ENCODE data around the gene GNG7. TPM values are rescaled to one million over a fixed set of nuclear protein-coding genes. Genes with fewer than 3 reads are reported as not detected.
"Not testable (repeated sequence)": the region's sequence is repeated elsewhere in the genome, so short reads cannot be mapped to it uniquely, and the experiment has no call there.

The GNG7 gene
- total RNA-seq, 6 experiments from 2014 or later = 1.3 to 3.7 (median 2.3) TPM

DNA sequence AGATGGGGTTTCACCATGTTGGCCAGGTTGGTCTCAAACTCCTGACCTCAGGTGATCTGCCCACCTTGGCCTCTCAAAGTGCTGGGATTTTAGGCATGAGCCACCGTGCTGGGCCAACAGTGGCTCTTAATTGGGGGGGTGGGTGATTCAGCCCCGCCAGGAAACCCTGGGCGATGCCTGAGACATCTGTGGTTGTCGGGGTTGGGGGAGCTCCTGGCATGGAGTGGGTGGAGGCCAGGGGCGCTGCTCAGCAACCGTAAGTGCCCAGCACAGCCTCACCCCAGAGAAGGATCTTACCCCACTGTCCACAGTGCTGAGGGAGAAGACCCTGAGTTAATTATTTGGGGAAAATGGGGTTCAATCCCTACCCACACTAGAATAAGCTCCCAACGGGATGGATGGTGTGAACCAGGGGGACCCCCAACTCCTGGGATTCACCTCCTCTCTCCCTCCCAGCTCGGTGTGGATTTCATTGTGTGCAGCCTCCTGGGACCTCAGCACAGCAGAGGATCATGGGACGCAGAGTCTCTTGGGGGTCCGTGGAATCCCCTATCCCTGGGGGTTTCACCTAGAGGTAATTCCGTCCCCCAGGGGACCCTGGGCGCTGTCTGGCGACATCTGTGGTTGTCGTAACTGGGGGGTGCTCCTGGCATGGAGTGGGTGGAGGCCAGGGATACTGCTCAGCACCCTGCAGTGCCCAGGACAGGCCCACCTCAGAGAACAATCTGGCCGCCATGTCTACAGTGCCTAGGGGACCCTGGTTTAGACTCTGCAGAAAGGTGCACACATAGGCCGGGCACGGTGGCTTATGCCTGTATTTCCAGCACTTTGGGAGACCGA is 157.7 kb downstream of the GNG7 start:
- intact Hi-C loops (cut with DNase I) = loop anchor here in 1 of 2 donors (5.0 kb wide), 1 partner anchor 57 kb away; no protein-coding TSS in a partner anchor
- no peak for ATAC-seq
- Histone ChIP-seq H3K4me1 (peaks cover 0 to 61% (median 31%) of the 10 kb centered on the region in 4 donors), H3K4me3 (no peak overlapping the region), H3K27me3 (no peaks in the 10 kb centered on the region), H3K27ac (peak overlapping the region; percentile 53 to 98 (median 93)), H3K9me3 (no peaks in the 10 kb centered on the region), H3K36me3 (no peaks in the 10 kb centered on the region)
- no peak for TF ChIP-seq POLR2A (IDR thresholded peaks at IDR 0.05)
- TF ChIP-seq, protein P1, sequence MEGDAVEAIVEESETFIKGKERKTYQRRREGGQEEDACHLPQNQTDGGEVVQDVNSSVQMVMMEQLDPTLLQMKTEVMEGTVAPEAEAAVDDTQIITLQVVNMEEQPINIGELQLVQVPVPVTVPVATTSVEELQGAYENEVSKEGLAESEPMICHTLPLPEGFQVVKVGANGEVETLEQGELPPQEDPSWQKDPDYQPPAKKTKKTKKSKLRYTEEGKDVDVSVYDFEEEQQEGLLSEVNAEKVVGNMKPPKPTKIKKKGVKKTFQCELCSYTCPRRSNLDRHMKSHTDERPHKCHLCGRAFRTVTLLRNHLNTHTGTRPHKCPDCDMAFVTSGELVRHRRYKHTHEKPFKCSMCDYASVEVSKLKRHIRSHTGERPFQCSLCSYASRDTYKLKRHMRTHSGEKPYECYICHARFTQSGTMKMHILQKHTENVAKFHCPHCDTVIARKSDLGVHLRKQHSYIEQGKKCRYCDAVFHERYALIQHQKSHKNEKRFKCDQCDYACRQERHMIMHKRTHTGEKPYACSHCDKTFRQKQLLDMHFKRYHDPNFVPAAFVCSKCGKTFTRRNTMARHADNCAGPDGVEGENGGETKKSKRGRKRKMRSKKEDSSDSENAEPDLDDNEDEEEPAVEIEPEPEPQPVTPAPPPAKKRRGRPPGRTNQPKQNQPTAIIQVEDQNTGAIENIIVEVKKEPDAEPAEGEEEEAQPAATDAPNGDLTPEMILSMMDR (IDR thresholded peaks at IDR 0.05) = no peak
- DNase-seq = peak in 2 of 3 donors; percentile 21 to 53
- 97% methylated on average over 6 of the region's 18 CpGs for WGBS (ENCODE audit: insufficient coverage, low coverage, low lambda C conversion rate, missing lambda C conversion rate)

DNA sequence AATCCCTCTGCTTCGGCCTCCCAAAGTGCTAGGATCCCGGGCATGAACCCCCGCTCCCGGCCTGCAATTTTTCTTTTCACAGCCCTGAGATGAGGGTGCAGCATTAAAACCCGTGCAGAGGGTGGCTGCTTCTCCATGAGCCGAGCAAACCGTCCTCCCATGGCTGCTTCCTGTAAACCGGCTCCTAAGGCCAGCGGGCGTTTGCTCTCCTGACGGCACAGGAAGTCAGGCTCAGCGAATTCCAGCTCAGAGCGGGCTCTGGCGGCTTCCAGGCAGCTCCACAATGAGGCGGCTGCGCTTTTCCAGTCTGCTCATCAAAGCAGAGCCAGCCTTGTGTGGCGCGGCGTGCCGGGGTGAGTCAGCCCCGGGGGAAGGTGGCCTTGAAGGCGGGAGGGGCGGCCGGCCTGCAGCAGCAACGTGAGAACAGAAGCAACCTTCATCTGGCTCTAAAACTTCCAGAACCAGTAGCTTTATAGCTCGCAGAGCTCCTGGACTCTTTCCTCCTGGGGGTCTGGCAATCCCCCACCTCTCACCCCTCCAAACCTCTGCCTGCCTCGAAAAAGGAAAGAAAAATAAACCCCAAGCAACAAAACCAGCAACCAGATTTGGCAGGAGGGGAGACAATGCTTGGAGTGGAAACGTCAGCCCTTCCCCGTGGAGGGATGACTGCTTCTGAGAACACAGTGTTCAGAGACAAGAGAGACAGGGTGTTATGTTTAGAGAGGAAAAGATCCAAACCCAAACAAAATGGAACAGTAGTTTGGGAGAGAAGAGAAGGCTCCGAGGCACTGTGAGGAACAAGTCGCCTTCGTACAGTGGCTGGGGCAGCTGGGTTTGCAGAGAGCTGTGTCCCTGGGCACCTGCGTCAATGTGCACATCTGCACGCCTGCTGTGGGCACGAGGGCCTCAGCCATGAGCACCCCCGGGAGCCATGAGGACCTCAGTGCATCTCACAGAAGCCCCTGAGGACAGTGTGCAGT is 158.7 kb downstream of the GNG7 start:
- peak overlapping the region in 2 of 3 donors; percentile 20 for H3K4me3 ChIP-seq
- H3K27me3 ChIP-seq = no peaks in the 10 kb centered on the region
- TF ChIP-seq POLR2A (IDR thresholded peaks at IDR 0.05) = peak; percentile 95
- TF ChIP-seq, protein P1 (IDR thresholded peaks at IDR 0.05) = peak in 2 of 4 donors; percentile 15 to 29
- intact Hi-C loops (cut with DNase I) = loop anchor here in 1 of 2 donors (5.0 kb wide), 1 partner anchor 56 kb away; no protein-coding TSS in a partner anchor
- ATAC-seq = peak; percentile 51 to 62 (median 60)
- H3K9me3 ChIP-seq = no peaks in the 10 kb centered on the region
- 12% methylated on average over 34 of the region's 36 CpGs for WGBS (ENCODE audit: insufficient coverage, low coverage, low lambda C conversion rate, missing lambda C conversion rate)
- DNase-seq = peak; percentile 85 to 92 (median 89)
- H3K36me3 ChIP-seq = no peaks in the 10 kb centered on the region
- peak overlapping the region; percentile 53 to 98 (median 93) for H3K27ac ChIP-seq
- H3K4me1 ChIP-seq = peaks cover 0 to 61% (median 31%) of the 10 kb centered on the region in 4 donors

DNA sequence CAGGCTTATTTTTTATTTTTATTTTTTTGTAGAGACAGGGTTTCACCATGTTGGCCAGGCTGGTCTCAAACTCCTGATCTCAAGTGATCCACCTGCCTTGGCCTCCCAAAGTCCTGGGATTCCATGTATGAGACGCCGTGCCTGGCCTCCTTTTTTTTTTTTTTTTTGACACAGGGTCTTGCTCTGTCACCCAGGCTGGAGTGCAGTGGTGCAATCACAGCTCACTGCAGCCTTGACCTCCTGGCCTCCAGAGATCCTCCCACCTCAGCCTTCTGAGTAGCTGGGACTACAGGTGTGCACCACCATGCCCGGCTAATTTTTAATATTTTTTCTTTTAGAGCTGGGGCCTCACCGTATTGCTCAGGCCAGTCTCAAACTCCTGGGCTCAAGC is 159.4 kb downstream of the GNG7 start:
- Histone ChIP-seq H3K4me3 (peak overlapping the region in 2 of 3 donors; percentile 20), H3K27ac (peak overlapping the region; percentile 53 to 98 (median 93)), H3K4me1 (peaks cover 0 to 61% (median 31%) of the 10 kb centered on the region in 4 donors)
- not testable (repeated sequence) for DNase-seq, ATAC-seq, H3K36me3 ChIP-seq, H3K27me3 ChIP-seq, H3K9me3 ChIP-seq
- intact Hi-C loops (cut with DNase I) = loop anchor here in 1 of 2 donors (5.0 kb wide), 1 partner anchor 56 kb away; no protein-coding TSS in a partner anchor
- WGBS (ENCODE audit: insufficient coverage, low coverage, low lambda C conversion rate, missing lambda C conversion rate) = 3% methylated on average over 4 of the region's 4 CpGs

DNA sequence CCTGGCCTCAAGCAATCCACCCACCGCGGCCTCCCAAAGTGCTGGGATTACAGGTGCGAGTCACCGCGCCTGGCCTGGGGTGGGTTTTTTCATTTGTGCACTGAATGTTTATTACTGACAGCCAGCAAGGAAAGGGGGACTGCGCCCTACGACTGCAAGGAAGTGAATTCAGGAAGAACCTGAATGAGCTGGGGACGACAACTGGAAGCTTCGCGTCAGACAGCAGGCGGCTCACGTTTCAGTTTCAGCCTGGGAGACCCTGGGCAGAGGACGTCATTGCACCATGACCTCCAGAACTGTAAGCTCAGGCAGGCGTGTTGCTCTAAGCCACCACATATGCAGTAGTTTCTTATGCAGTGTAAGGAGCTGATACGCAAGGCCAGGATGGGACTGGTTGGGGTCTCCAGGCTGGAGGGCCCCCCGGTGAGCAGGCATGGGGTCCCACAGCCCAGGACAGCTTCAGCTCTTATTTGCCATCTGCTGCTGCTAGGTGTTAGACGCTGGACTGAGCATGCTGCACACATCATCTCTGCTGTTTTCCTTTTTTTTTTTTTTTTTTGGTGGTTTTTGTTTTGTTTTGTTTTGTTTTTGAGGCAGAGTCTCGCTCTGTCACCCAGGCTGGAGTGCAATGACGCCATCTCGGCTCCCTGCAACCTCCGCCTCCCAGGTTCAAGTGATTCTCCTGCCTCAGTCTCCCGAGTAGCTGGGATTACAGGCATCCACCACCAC is 160.0 kb downstream of the GNG7 start:
- Histone ChIP-seq H3K4me3 (no peak overlapping the region), H3K36me3 (no peaks in the 10 kb centered on the region), H3K9me3 (no peaks in the 10 kb centered on the region), H3K4me1 (peaks cover 0 to 61% (median 31%) of the 10 kb centered on the region in 4 donors), H3K27me3 (no peaks in the 10 kb centered on the region), H3K27ac (peak overlapping the region; percentile 53 to 98 (median 93))
- ATAC-seq (no peak), DNase-seq (no peak)
- 69% methylated on average over 9 of the region's 22 CpGs for WGBS (ENCODE audit: insufficient coverage, low coverage, low lambda C conversion rate, missing lambda C conversion rate)
- intact Hi-C loops (cut with DNase I) = loop anchor here in 1 of 2 donors (5.0 kb wide), 1 partner anchor 55 kb away; no protein-coding TSS in a partner anchor
- TF ChIP-seq, protein P1 (IDR thresholded peaks at IDR 0.05) = no peak
- peak; percentile 17 for TF ChIP-seq POLR2A (IDR thresholded peaks at IDR 0.05)

All from right lobe of liver (tissue), 6 donors.